Measurements from ENCODE around the gene ZFAND4. TPM values are rescaled to one million over a fixed set of nuclear protein-coding genes. Genes with fewer than 3 reads are reported as not detected.
A peak's percentile ranks its signal among the peaks of the same experiment; 100 is the strongest.

The ZFAND4 gene
- total and polyA plus RNA-seq, 9 of the 15 experiments (the other 6 are each of a cell fraction or from before 2014, with no cell fraction given): 0.42 to 3.0 (median 1.5) TPM

DNA sequence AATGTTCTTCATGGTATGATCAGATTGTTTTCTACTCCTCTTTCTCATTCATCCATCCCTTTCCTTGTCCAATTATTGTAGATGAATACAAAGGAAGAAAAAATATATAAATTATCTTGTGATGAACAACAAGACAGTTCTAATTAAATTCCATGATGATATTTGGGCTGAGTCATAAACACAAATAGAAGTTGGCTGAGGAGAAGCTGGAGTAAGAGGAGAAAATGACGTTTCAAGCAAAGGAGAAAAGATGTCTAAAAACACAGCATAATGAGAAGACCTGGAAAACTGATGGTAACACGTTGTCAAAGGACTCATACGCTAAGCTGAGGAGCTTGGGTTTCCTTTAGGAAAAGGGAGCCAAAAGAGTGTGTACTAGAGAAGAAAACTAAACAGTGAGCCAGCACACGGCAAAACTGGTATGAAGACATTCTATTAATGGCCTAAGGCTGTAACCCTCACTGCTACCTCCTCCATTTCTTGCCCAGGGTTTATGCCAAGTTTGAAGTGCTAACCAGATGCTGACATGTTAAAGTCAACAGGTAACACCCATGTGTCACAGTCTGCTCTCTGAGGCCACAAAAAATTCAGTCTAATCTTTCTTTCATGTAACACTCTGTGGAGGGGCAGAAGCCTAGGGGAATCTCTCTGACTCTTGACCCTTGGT lies 26.1 kb downstream of the ZFAND4 start:
- no peak overlapping the region for H3K9ac ChIP-seq (ENCODE audit: insufficient read depth in 1 of 2, low read depth in 2 of 2, low read length in 2 of 2)
- no peak overlapping the region for H3K4me2 ChIP-seq (ENCODE audit: insufficient read depth, low read length)
- H3K4me1 ChIP-seq (replicated peaks in 1 of 2; ENCODE audit: control insufficient read depth in 2 of 2, insufficient read depth in 2 of 2, low read length in 2 of 2): no peaks in the 10 kb centered on the region
- ATAC-seq (no peak), DNase-seq (ENCODE audit: extremely low read depth in 1 of 4, low spot score in 3 of 4) (no peak), FAIRE-seq (no peak)
- H2AFZ ChIP-seq (ENCODE audit: low read depth, low read length): peak overlapping the region; percentile 42; the same call in 1 of the 2 replicates
- no peak overlapping the region for H3K27ac ChIP-seq (ENCODE audit: extremely low read depth, low read depth, low read length)
- H3K4me3 ChIP-seq: no peak overlapping the region
- ChIA-PET CTCF (ENCODE audit: low intra/inter-chr PET ratio) (no interaction called here), POLR2A (interaction anchor here (0.6 to 1.8 kb wide), 4 partner anchors 9 to 12 kb away, joined by 3 to 6 read pairs (median 3); no protein-coding TSS in a partner anchor)
- in situ Hi-C loops (cut with MboI): no loop called here
- no peaks in the 10 kb centered on the region for H3K27me3 ChIP-seq (ENCODE audit: control insufficient read depth in 2 of 2, insufficient read depth in 2 of 2, low read length in 2 of 2)
- no peaks in the 10 kb centered on the region for H4K20me1 ChIP-seq (replicated peaks; ENCODE audit: control insufficient read depth, insufficient read depth, low read length)
- H3K36me3 ChIP-seq (ENCODE audit: control insufficient read depth, insufficient read depth, low read length): no peaks in the 10 kb centered on the region
- intact Hi-C loops (cut with micrococcal nuclease): no loop called here
- H3K79me2 ChIP-seq (ENCODE audit: control insufficient read depth, insufficient read depth, low read length): no peaks in the 10 kb centered on the region
- BruUV-seq (replicated peaks): no TSS peak
- no peaks in the 10 kb centered on the region for H3K9me3 ChIP-seq (replicated peaks; ENCODE audit: control insufficient read depth, insufficient read depth, low read depth, low read length)
- no peaks in the 10 kb centered on the region for H3K9me1 ChIP-seq (ENCODE audit: control insufficient read depth, insufficient read depth, low read length)
- TF ChIP-seq SOX6 (IDR thresholded peaks at IDR 0.05) (no peak), SMARCA5 (IDR thresholded peaks at IDR 0.05) (no peak), RBFOX2 (IDR thresholded peaks at IDR 0.05; ENCODE audit: low read depth, low read length) (no peak), RFX7 (CRISPR knock-in tag; IDR thresholded peaks at IDR 0.05) (no peak), TEAD2 (tag; IDR thresholded peaks at IDR 0.05) (no peak), HNRNPLL (IDR thresholded peaks at IDR 0.05; ENCODE audit: low read depth, low read length, poor library complexity, severe bottlenecking) (no peak), PHTF2 (CRISPR knock-in tag; IDR thresholded peaks at IDR 0.05) (no peak), NELFE (IDR thresholded peaks at IDR 0.05; ENCODE audit: insufficient read depth, insufficient read length) (no peak), ZFP30 (CRISPR knock-in tag; IDR thresholded peaks at IDR 0.05; ENCODE audit: borderline replicate concordance) (no peak), RBM15 (IDR thresholded peaks at IDR 0.05; ENCODE audit: insufficient read depth, low read length) (no peak), RBBP5 (IDR thresholded peaks at IDR 0.05; ENCODE audit: borderline replicate concordance, insufficient read depth, low read length, poor library complexity, severe bottlenecking) (no peak), ZNF165 (CRISPR knock-in tag; IDR thresholded peaks at IDR 0.05; ENCODE audit: borderline replicate concordance) (no peak), ETV6 (IDR thresholded peaks at IDR 0.05; ENCODE audit: borderline replicate concordance in 1 of 2, low read depth in 2 of 2, low read length in 1 of 2) (no peak), ETV6 (CRISPR knock-in tag; IDR thresholded peaks at IDR 0.05; ENCODE audit: borderline replicate concordance) (no peak)
- TF ChIP-seq, protein P1, sequence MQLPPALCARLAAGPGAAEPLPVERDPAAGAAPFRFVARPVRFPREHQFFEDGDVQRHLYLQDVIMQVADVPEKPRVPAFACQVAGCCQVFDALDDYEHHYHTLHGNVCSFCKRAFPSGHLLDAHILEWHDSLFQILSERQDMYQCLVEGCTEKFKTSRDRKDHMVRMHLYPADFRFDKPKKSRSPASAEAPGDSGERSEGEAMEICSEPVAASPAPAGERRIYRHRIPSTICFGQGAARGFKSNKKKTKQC (CRISPR knock-in tag; IDR thresholded peaks at IDR 0.05): no peak
- TF ChIP-seq, protein P2, sequence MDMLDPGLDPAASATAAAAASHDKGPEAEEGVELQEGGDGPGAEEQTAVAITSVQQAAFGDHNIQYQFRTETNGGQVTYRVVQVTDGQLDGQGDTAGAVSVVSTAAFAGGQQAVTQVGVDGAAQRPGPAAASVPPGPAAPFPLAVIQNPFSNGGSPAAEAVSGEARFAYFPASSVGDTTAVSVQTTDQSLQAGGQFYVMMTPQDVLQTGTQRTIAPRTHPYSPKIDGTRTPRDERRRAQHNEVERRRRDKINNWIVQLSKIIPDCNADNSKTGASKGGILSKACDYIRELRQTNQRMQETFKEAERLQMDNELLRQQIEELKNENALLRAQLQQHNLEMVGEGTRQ (CRISPR knock-in tag; IDR thresholded peaks at IDR 0.05): no peak
- TF ChIP-seq, protein P3, sequence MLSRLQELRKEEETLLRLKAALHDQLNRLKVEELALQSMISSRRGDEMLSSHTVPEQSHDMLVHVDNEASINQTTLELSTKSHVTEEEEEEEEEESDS (CRISPR knock-in tag; IDR thresholded peaks at IDR 0.05): no peak
- TF ChIP-seq, protein P4, sequence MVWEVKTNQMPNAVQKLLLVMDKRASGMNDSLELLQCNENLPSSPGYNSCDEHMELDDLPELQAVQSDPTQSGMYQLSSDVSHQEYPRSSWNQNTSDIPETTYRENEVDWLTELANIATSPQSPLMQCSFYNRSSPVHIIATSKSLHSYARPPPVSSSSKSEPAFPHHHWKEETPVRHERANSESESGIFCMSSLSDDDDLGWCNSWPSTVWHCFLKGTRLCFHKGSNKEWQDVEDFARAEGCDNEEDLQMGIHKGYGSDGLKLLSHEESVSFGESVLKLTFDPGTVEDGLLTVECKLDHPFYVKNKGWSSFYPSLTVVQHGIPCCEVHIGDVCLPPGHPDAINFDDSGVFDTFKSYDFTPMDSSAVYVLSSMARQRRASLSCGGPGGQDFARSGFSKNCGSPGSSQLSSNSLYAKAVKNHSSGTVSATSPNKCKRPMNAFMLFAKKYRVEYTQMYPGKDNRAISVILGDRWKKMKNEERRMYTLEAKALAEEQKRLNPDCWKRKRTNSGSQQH (CRISPR knock-in tag; IDR thresholded peaks at IDR 0.05): no peak
- WGBS (ENCODE audit: insufficient coverage, low coverage, missing lambda C conversion rate): 29% methylated on average over 4 of the region's 4 CpGs
